A673 (cell line): Measurements from ENCODE around the gene IQGAP1.

Source experiments
- CTCF ChIP-seq: fragments of 300-800, 200-600 bp; sonication (generic); conservative IDR thresholded peaks from 2 replicates; pipeline ENCODE4 v1.5.1; 2017; ENCODE audit warnings: low read depth, mild to moderate bottlenecking, antibody characterized with exemption, low read length, moderate library complexity, mixed read lengths
- EZH2 ChIP-seq: fragments of 200-600 bp; sonication (generic); IDR thresholded peaks from 2 replicates; pipeline ENCODE4 v1.6.1; 2017; ENCODE audit warnings: borderline replicate concordance, low read depth, mild to moderate bottlenecking, mixed read lengths, antibody characterized with exemption, low read length; ENCODE audit not compliant: poor library complexity, severe bottlenecking

- TF ChIP-seq CTCF = no peak
- no peak for TF ChIP-seq EZH2
Observed at GRCh38 chr15:90501898-90502297, 113.9 kb downstream of the IQGAP1 start.
